HUES48 (cell line): ENCODE data around the gene NAXD.

Experiments
- H3K27ac ChIP-seq: one replicate; pipeline ENCODE4 v1.7.0; 2013; ENCODE audit warnings: low read depth, low read length, inconsistent platforms
- H3K27me3 ChIP-seq: 2 replicates; pipeline ENCODE4 v1.6.1; 2013; ENCODE audit warnings: mild to moderate bottlenecking, low read length; ENCODE audit not compliant: control insufficient read depth, insufficient read depth
- H3K36me3 ChIP-seq: 2 replicates; pipeline ENCODE4 v1.6.1; 2013; ENCODE audit warnings: low read length; ENCODE audit not compliant: control insufficient read depth, insufficient read depth
- H3K4me1 ChIP-seq: 2 replicates; pipeline ENCODE4 v1.6.1; 2013; ENCODE audit warnings: mild to moderate bottlenecking, low read length; ENCODE audit not compliant: control insufficient read depth, insufficient read depth
- H3K4me3 ChIP-seq: 2 replicates; pipeline ENCODE4 v1.5.1; 2013; ENCODE audit warnings: mild to moderate bottlenecking, low read depth, low read length
- H3K9ac ChIP-seq: 2 replicates; pipeline ENCODE4 v1.6.1; 2013; ENCODE audit warnings: mild to moderate bottlenecking, low read depth, low read length, moderate library complexity
- H3K9me3 ChIP-seq: 2 replicates; pipeline ENCODE4 v1.6.1; 2013; ENCODE audit warnings: low read length; ENCODE audit not compliant: control insufficient read depth, insufficient read depth

The NAXD gene

GRCh38 chr13:110576736-110577476, 38.4 kb upstream of the NAXD start:
- Histone ChIP-seq H3K9me3 (no peaks in the 10 kb centered on the region), H3K4me3 (no peak overlapping the region), H3K27me3 (no peaks in the 10 kb centered on the region), H3K4me1 (peaks cover 7% of the 10 kb centered on the region), H3K27ac (no peak overlapping the region), H3K36me3 (no peaks in the 10 kb centered on the region), H3K9ac (no peak overlapping the region)

- no peak overlapping the region for H3K9ac ChIP-seq
- no peak overlapping the region for H3K27ac ChIP-seq
- H3K36me3 ChIP-seq, result no peaks in the 10 kb centered on the region
- peaks cover 7% of the 10 kb centered on the region for H3K4me1 ChIP-seq
- H3K27me3 ChIP-seq, result no peaks in the 10 kb centered on the region
- no peaks in the 10 kb centered on the region for H3K9me3 ChIP-seq
- no peak overlapping the region for H3K4me3 ChIP-seq
Measured at GRCh38 chr13:110578363-110578762, 37.0 kb upstream of the NAXD start.

- Histone ChIP-seq H3K4me3 (no peak overlapping the region), H3K9me3 (no peaks in the 10 kb centered on the region), H3K4me1 (no peaks in the 10 kb centered on the region; the same call in 1 of the 2 replicates), H3K27me3 (no peaks in the 10 kb centered on the region), H3K27ac (no peak overlapping the region), H3K9ac (no peak overlapping the region), H3K36me3 (no peaks in the 10 kb centered on the region)
Measured at GRCh38 chr13:110580800-110581199, 34.5 kb upstream of the NAXD start.

GRCh38 chr13:110581506-110582185, 33.7 kb upstream of the NAXD start:
- Histone ChIP-seq H3K9ac (no peak overlapping the region), H3K4me3 (no peak overlapping the region), H3K4me1 (no peaks in the 10 kb centered on the region), H3K36me3 (no peaks in the 10 kb centered on the region), H3K9me3 (no peaks in the 10 kb centered on the region), H3K27ac (no peak overlapping the region), H3K27me3 (no peaks in the 10 kb centered on the region)

GRCh38 chr13:110582421-110582954, 32.9 kb upstream of the NAXD start:
- Histone ChIP-seq H3K27ac (no peak overlapping the region), H3K9ac (no peak overlapping the region), H3K27me3 (no peaks in the 10 kb centered on the region), H3K4me3 (no peak overlapping the region), H3K36me3 (no peaks in the 10 kb centered on the region), H3K9me3 (no peaks in the 10 kb centered on the region), H3K4me1 (no peaks in the 10 kb centered on the region)

GRCh38 chr13:110583178-110583865, 32.0 kb upstream of the NAXD start:
- Histone ChIP-seq H3K9me3 (no peaks in the 10 kb centered on the region), H3K4me1 (no peaks in the 10 kb centered on the region), H3K36me3 (no peaks in the 10 kb centered on the region), H3K9ac (no peak overlapping the region), H3K27me3 (no peaks in the 10 kb centered on the region), H3K4me3 (no peak overlapping the region), H3K27ac (no peak overlapping the region)

GRCh38 chr13:110589793-110590390, 25.5 kb upstream of the NAXD start:
- no peaks in the 10 kb centered on the region for H3K36me3 ChIP-seq
- H3K9ac ChIP-seq, result no peak overlapping the region
- H3K9me3 ChIP-seq, result no peaks in the 10 kb centered on the region
- no peak overlapping the region for H3K4me3 ChIP-seq
- H3K4me1 ChIP-seq, result peaks cover 8% of the 10 kb centered on the region; the same call in 1 of the 2 replicates
- H3K27me3 ChIP-seq, result no peaks in the 10 kb centered on the region
- H3K27ac ChIP-seq, result no peak overlapping the region

GRCh38 chr13:110590577-110590976, 24.8 kb upstream of the NAXD start:
- Histone ChIP-seq H3K9me3 (no peaks in the 10 kb centered on the region), H3K4me1 (peaks cover 8% of the 10 kb centered on the region; the same call in 1 of the 2 replicates), H3K36me3 (no peaks in the 10 kb centered on the region), H3K27me3 (no peaks in the 10 kb centered on the region), H3K4me3 (no peak overlapping the region), H3K9ac (no peak overlapping the region), H3K27ac (no peak overlapping the region)

- no peak overlapping the region for H3K4me3 ChIP-seq
- peaks cover 8% of the 10 kb centered on the region; the same call in 1 of the 2 replicates for H3K4me1 ChIP-seq
- H3K27ac ChIP-seq, result no peak overlapping the region
- H3K36me3 ChIP-seq, result no peaks in the 10 kb centered on the region
- H3K9me3 ChIP-seq, result no peaks in the 10 kb centered on the region
- no peak overlapping the region for H3K9ac ChIP-seq
- no peaks in the 10 kb centered on the region for H3K27me3 ChIP-seq
Measured at GRCh38 chr13:110592665-110593064, 22.7 kb upstream of the NAXD start.

- H3K9me3 ChIP-seq, result no peaks in the 10 kb centered on the region
- no peak overlapping the region for H3K9ac ChIP-seq
- no peak overlapping the region for H3K27ac ChIP-seq
- no peaks in the 10 kb centered on the region for H3K36me3 ChIP-seq
- H3K27me3 ChIP-seq, result no peaks in the 10 kb centered on the region
- H3K4me3 ChIP-seq, result no peak overlapping the region
- peaks cover 8% of the 10 kb centered on the region; the same call in 1 of the 2 replicates for H3K4me1 ChIP-seq
Measured at GRCh38 chr13:110593430-110594130, 21.8 kb upstream of the NAXD start.
